ENCODE measurements around the gene CDK6. TPM values are rescaled to one million over a fixed set of nuclear protein-coding genes. Genes with fewer than 3 reads are reported as not detected.

Gene CDK6
- total and polyA plus RNA-seq, 2 experiments from 2014 or later = 7.4 to 23.7 TPM

GRCh38 chr7:92702535-92702934 lies 133.8 kb downstream of the CDK6 start:
- no peaks in the 10 kb centered on the region for H3F3A ChIP-seq (replicated peaks; ENCODE audit: low read depth)
- Mint-ChIP-seq H3K9me3 (peaks cover 3% of the 10 kb centered on the region; the same call in 1 of the 3 replicates), H3K27me3 (ENCODE audit: insufficient read depth, low read depth, poor library complexity) (no peaks in the 10 kb centered on the region), H3K4me1 (peaks cover 8% of the 10 kb centered on the region), H3K27ac (no peak overlapping the region), H3K4me3 (no peak overlapping the region), H3K36me3 (ENCODE audit: low read depth) (peaks cover 7% of the 10 kb centered on the region; the same call in 1 of the 3 replicates)
- no peaks in the 10 kb centered on the region for H3K4me1 ChIP-seq (ENCODE audit: insufficient read depth)
- no peaks in the 10 kb centered on the region for H4K20me1 ChIP-seq (replicated peaks; ENCODE audit: insufficient read depth)
- H3K27ac ChIP-seq (ENCODE audit: low read depth) = no peak overlapping the region
- H3K4me3 ChIP-seq = no peak overlapping the region
- no peak for TF ChIP-seq REST (IDR thresholded peaks at IDR 0.05; ENCODE audit: unreplicated experiment)
- no peak for TF ChIP-seq CTCF (conservative IDR thresholded peaks at IDR 0.05; ENCODE audit: low read depth in 2 of 2)
- no peak for TF ChIP-seq ZNF462 (CRISPR knock-in tag; IDR thresholded peaks at IDR 0.05)
- TF ChIP-seq EZH2 (IDR thresholded peaks at IDR 0.05; ENCODE audit: low read depth, unreplicated experiment) = no peak
- TF ChIP-seq CREB1 (CRISPR knock-in tag; IDR thresholded peaks at IDR 0.05; ENCODE audit: low read depth) = no peak
- TF ChIP-seq EZH2phosphoT487 (IDR thresholded peaks at IDR 0.05; ENCODE audit: unreplicated experiment) = no peak
- TF ChIP-seq ZNF114 (CRISPR knock-in tag; IDR thresholded peaks at IDR 0.05) = no peak
- no peak for TF ChIP-seq STAT1 (IDR thresholded peaks at IDR 0.05; ENCODE audit: unreplicated experiment)
- no peak for TF ChIP-seq ZNF331 (CRISPR knock-in tag; IDR thresholded peaks at IDR 0.05; ENCODE audit: low read depth)
- no peak for TF ChIP-seq JUNB (IDR thresholded peaks at IDR 0.05; ENCODE audit: unreplicated experiment)
- no peak for TF ChIP-seq NANOG (IDR thresholded peaks at IDR 0.05; ENCODE audit: borderline replicate concordance)
- no peak for TF ChIP-seq ETS1 (IDR thresholded peaks at IDR 0.05)
- no peak for TF ChIP-seq POLR2AphosphoS5 (IDR thresholded peaks at IDR 0.05; ENCODE audit: low read depth)
- DNase-seq (ENCODE audit: low spot score) = no peak
- H3K27me3 ChIP-seq (ENCODE audit: insufficient read depth) = no peaks in the 10 kb centered on the region
- no peaks in the 10 kb centered on the region for H3K36me3 ChIP-seq (ENCODE audit: insufficient read depth)
- ATAC-seq = no peak
- no peak overlapping the region for H2AFZ ChIP-seq
- H3K4me2 ChIP-seq = no peak overlapping the region
- no peaks in the 10 kb centered on the region; the same call in 1 of the 2 replicates for H3K9me2 ChIP-seq (ENCODE audit: insufficient read depth)
- no peaks in the 10 kb centered on the region for H3K79me2 ChIP-seq (replicated peaks; ENCODE audit: insufficient read depth)
